Keratinocyte (primary cell): ENCODE data around the gene TNNI3.

Source experiments
- EZH2 ChIP-seq: IDR thresholded peaks from one replicate; pipeline ENCODE4 v1.6.1; 2012; ENCODE audit warnings: inconsistent platforms, mild to moderate bottlenecking, low read length, moderate library complexity
- TF ChIP-seq, protein P1 (sequence below), 3 experiments: IDR thresholded peaks in 1 of 3; conservative IDR thresholded peaks in 1 of 3; optimal IDR thresholded peaks in 1 of 3; 2 replicates in 2 of 3; 3 replicates in 1 of 3; pipeline versions ENCODE3 to v1.5.1; 2011; ENCODE audit warnings: low read length in 3 of 3, mild to moderate bottlenecking in 3 of 3, moderate library complexity in 2 of 3, control low read depth in 1 of 3, inconsistent platforms in 1 of 3; ENCODE audit not compliant: insufficient read depth in 2 of 3; ENCODE audit errors: extremely low read depth in 1 of 3

DNA sequence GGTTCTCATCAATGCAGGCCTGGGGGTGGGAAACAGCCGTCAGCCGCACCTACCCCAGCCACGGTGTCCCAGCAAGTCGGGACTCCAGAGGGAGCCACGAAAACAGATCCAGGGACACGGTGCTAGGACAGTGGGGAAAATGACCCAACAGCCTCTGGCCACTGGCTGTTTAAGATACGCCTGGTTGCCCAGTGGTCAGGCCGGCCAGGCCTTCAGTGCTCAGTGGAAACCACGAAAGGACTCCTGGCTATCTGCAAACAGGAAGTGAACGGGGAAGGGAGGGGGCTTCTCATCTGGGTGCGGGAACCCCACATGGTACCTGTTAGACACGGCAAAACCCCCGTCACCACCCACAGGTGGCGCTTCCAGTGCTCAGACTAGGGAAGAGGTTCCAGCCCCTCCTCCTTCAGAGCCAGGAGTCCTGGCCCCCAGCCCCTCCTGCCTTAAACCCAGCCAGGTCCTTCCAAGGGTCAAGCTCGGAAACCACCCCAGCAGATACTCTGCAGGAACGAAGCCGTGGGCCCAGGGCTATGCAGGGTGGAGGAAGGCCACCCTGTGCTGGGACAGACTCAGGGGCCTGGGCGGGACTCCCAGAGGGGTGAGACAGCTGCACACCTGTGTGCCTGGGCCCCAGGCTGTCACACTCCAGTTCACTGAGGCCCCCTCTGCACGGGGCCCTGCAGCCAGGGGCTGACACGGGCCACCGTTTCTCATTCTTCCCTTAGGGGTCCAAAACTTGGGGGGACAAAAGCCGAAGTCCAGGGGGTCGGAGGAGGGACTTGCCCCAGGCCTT, 44.6 kb downstream of the TNNI3 start:
- TF ChIP-seq, protein P1, sequence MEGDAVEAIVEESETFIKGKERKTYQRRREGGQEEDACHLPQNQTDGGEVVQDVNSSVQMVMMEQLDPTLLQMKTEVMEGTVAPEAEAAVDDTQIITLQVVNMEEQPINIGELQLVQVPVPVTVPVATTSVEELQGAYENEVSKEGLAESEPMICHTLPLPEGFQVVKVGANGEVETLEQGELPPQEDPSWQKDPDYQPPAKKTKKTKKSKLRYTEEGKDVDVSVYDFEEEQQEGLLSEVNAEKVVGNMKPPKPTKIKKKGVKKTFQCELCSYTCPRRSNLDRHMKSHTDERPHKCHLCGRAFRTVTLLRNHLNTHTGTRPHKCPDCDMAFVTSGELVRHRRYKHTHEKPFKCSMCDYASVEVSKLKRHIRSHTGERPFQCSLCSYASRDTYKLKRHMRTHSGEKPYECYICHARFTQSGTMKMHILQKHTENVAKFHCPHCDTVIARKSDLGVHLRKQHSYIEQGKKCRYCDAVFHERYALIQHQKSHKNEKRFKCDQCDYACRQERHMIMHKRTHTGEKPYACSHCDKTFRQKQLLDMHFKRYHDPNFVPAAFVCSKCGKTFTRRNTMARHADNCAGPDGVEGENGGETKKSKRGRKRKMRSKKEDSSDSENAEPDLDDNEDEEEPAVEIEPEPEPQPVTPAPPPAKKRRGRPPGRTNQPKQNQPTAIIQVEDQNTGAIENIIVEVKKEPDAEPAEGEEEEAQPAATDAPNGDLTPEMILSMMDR (optimal IDR thresholded peaks at IDR 0.05 in 1 of 3, IDR thresholded peaks at IDR 0.05 in 1 of 3, conservative IDR thresholded peaks at IDR 0.05 in 1 of 3; ENCODE audit: extremely low read depth in 1 of 3, insufficient read depth in 2 of 3, low read length in 3 of 3), result no peak
- no peak for TF ChIP-seq EZH2
